A673 (cell line): Measurements from ENCODE around the gene TEX14. TPM values are rescaled to one million over a fixed set of nuclear protein-coding genes. Genes with fewer than 3 reads are reported as not detected.

Experiments
- BruUV-seq: library from RNA; stranded (reverse); fragments of 400-500 nt; replicated peaks from 2 replicates; lab custom pipeline; 2021; lab: Mats Ljungman, UMichigan
- CTCF ChIA-PET: fragments of 300-600 bp; sonication (Branson Sonifier 250); formaldehyde crosslinking; loops from one replicate; lab custom pipeline; 2022; ENCODE audit warnings: antibody characterized with exemption; lab: Charles Lee
- POLR2A ChIA-PET: fragments of 300-600 bp; sonication (Branson Sonifier 250); formaldehyde crosslinking; loops from one replicate; lab custom pipeline; 2022; ENCODE audit warnings: antibody characterized with exemption; ENCODE audit not compliant: low non-redundant PET; lab: Charles Lee
- DNase-seq: peaks from one replicate; pipeline ENCODE4 v3.0.0-alpha.2; 2015; ENCODE audit warnings: low spot score
- H3K27ac ChIP-seq: fragments of 200-600 bp; sonication (generic); 2 replicates; pipeline ENCODE4 v1.5.1; 2016; ENCODE audit warnings: mixed run types, low read depth, mild to moderate bottlenecking, mixed read lengths, antibody characterized with exemption, low read length; ENCODE audit not compliant: poor library complexity, severe bottlenecking
- H3K27me3 ChIP-seq: fragments of 200-600 bp; sonication (generic); replicated peaks from 2 replicates; pipeline ENCODE4 v1.6.1; 2017; ENCODE audit warnings: mixed run types, low read depth, mild to moderate bottlenecking, mixed read lengths, antibody characterized with exemption, low read length; ENCODE audit not compliant: insufficient read depth, poor library complexity
- H3K36me3 ChIP-seq: fragments of 200-600 bp; sonication (generic); 2 replicates; pipeline ENCODE4 v1.6.1; 2016; ENCODE audit warnings: mixed run types, mild to moderate bottlenecking, mixed read lengths, antibody characterized with exemption, low read length; ENCODE audit not compliant: insufficient read depth, poor library complexity, severe bottlenecking
- H3K4me1 ChIP-seq: fragments of 200-600 bp; sonication (generic); 2 replicates; pipeline ENCODE4 v1.6.1; 2017; ENCODE audit warnings: mixed run types, mild to moderate bottlenecking, mixed read lengths, antibody characterized with exemption, low read length; ENCODE audit not compliant: insufficient read depth, poor library complexity, severe bottlenecking
- H3K4me3 ChIP-seq: fragments of 200-600 bp; sonication (generic); 2 replicates; pipeline ENCODE4 v1.5.1; 2016; ENCODE audit warnings: low read depth, mixed run types, mild to moderate bottlenecking, mixed read lengths, low read length; ENCODE audit not compliant: poor library complexity, severe bottlenecking
- H3K9me3 ChIP-seq: fragments of 200-600 bp; sonication (generic); 2 replicates; pipeline ENCODE4 v1.6.1; 2016; ENCODE audit warnings: mixed run types, low read depth, mild to moderate bottlenecking, mixed read lengths, antibody characterized with exemption, low read length; ENCODE audit not compliant: poor library complexity, severe bottlenecking
- CTCF ChIP-seq: fragments of 300-800, 200-600 bp; sonication (generic); conservative IDR thresholded peaks from 2 replicates; pipeline ENCODE4 v1.5.1; 2017; ENCODE audit warnings: low read depth, mild to moderate bottlenecking, antibody characterized with exemption, low read length, moderate library complexity, mixed read lengths
- EZH2 ChIP-seq: fragments of 200-600 bp; sonication (generic); IDR thresholded peaks from 2 replicates; pipeline ENCODE4 v1.6.1; 2017; ENCODE audit warnings: borderline replicate concordance, low read depth, mild to moderate bottlenecking, mixed read lengths, antibody characterized with exemption, low read length; ENCODE audit not compliant: poor library complexity, severe bottlenecking
- intact Hi-C: fragments of 100-400 bp; cut with micrococcal nuclease; formaldehyde crosslinking; loops from one replicate; pipeline ENCODE4 v1.10.0; 2022; ENCODE audit not compliant: unreplicated experiment
- total RNA-seq: library from RNA; stranded (reverse); gene quantifications from 2 replicates; pipeline ENCODE4 v1.2.3, GENCODE V29; 2021

Gene TEX14
- total RNA-seq, 1 experiment from 2014 or later: 0.26 TPM

GRCh38 chr17:58593123-58593522, 98.7 kb downstream of the TEX14 start:
- H3K9me3 ChIP-seq: no peaks in the 10 kb centered on the region
- intact Hi-C loops: no loop called here
- ChIA-PET CTCF (no interaction called here), POLR2A (no interaction called here)
- H3K27me3 ChIP-seq: no peaks in the 10 kb centered on the region
- TF ChIP-seq CTCF: no peak
- TF ChIP-seq EZH2: no peak
- no peaks in the 10 kb centered on the region for H3K4me1 ChIP-seq
- H3K36me3 ChIP-seq: no peaks in the 10 kb centered on the region
- no peak overlapping the region for H3K4me3 ChIP-seq
- no TSS peak for BruUV-seq
- H3K27ac ChIP-seq: no peak overlapping the region
- DNase-seq: no peak

- BruUV-seq: no TSS peak
- POLR2A ChIA-PET: interaction anchor here (0.7 kb wide), 1 partner anchor 87 kb away, joined by 10 read pairs; no protein-coding TSS in a partner anchor
These were observed 100.4 kb downstream of the TEX14 start for GRCh38 chr17:58591455-58591854.

GRCh38 chr17:58590377-58590776, 101.5 kb downstream of the TEX14 start:
- no TSS peak for BruUV-seq
- intact Hi-C loops: no loop called here
- H3K4me1 ChIP-seq: no peaks in the 10 kb centered on the region
- CTCF ChIA-PET: no interaction called here
- TF ChIP-seq CTCF: no peak
- no peak for TF ChIP-seq EZH2
- H3K27ac ChIP-seq: no peak overlapping the region
- H3K36me3 ChIP-seq: no peaks in the 10 kb centered on the region
- H3K4me3 ChIP-seq: no peak overlapping the region
- POLR2A ChIA-PET: no interaction called here
- H3K27me3 ChIP-seq: no peaks in the 10 kb centered on the region
- H3K9me3 ChIP-seq: no peaks in the 10 kb centered on the region
- no peak for DNase-seq

More at GRCh38 chr17:58591455-58591854, 100.4 kb downstream of the TEX14 start:
- CTCF ChIA-PET: no interaction called here
- intact Hi-C loops: no loop called here
- Histone ChIP-seq H3K27me3 (no peaks in the 10 kb centered on the region), H3K4me3 (no peak overlapping the region), H3K27ac (no peak overlapping the region), H3K36me3 (no peaks in the 10 kb centered on the region), H3K4me1 (no peaks in the 10 kb centered on the region), H3K9me3 (no peaks in the 10 kb centered on the region)
- DNase-seq: no peak
- no peak for TF ChIP-seq EZH2
- TF ChIP-seq CTCF: peak; percentile 26; the same call in 1 of the 2 replicates
